Measurements from ENCODE around the gene CSNK2A1. TPM values are rescaled to one million over a fixed set of nuclear protein-coding genes. Genes with fewer than 3 reads are reported as not detected.

CSNK2A1 gene
- total RNA-seq, 1 donor from 2014 or later = 84.8 TPM

DNA sequence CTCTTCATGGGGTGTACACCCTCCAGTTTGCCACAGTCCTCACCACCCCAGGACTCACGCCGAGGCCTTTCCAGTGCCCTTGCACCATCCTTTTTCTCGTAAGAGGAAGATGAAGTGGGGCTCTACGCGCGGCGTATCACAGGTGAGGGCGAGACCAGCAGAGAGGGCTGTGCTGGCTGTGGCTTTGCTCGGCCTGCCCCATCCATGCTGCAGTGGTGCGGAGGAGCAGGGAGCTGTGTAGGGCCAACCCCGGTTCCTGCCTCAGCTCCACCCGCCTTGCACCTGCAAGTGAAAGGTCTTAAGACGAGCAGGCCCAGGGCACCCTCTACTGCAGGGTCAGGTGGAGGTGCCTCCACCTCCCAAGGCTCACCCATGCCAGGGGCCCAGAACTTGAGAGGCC lies 111.4 kb downstream of the CSNK2A1 start:
- no peak overlapping the region for H3K4me3 ChIP-seq
- no peak for DNase-seq
- H3K4me1 ChIP-seq = no peaks in the 10 kb centered on the region
- peaks cover 83% of the 10 kb centered on the region for H3K36me3 ChIP-seq
- intact Hi-C loops (cut with DNase I) = no loop called here
- no peak overlapping the region for H3K27ac ChIP-seq
- TF ChIP-seq, protein P1, sequence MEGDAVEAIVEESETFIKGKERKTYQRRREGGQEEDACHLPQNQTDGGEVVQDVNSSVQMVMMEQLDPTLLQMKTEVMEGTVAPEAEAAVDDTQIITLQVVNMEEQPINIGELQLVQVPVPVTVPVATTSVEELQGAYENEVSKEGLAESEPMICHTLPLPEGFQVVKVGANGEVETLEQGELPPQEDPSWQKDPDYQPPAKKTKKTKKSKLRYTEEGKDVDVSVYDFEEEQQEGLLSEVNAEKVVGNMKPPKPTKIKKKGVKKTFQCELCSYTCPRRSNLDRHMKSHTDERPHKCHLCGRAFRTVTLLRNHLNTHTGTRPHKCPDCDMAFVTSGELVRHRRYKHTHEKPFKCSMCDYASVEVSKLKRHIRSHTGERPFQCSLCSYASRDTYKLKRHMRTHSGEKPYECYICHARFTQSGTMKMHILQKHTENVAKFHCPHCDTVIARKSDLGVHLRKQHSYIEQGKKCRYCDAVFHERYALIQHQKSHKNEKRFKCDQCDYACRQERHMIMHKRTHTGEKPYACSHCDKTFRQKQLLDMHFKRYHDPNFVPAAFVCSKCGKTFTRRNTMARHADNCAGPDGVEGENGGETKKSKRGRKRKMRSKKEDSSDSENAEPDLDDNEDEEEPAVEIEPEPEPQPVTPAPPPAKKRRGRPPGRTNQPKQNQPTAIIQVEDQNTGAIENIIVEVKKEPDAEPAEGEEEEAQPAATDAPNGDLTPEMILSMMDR (IDR thresholded peaks at IDR 0.05) = no peak
- no peaks in the 10 kb centered on the region for H3K9me3 ChIP-seq
- no peaks in the 10 kb centered on the region for H3K27me3 ChIP-seq
- ATAC-seq = no peak

DNA sequence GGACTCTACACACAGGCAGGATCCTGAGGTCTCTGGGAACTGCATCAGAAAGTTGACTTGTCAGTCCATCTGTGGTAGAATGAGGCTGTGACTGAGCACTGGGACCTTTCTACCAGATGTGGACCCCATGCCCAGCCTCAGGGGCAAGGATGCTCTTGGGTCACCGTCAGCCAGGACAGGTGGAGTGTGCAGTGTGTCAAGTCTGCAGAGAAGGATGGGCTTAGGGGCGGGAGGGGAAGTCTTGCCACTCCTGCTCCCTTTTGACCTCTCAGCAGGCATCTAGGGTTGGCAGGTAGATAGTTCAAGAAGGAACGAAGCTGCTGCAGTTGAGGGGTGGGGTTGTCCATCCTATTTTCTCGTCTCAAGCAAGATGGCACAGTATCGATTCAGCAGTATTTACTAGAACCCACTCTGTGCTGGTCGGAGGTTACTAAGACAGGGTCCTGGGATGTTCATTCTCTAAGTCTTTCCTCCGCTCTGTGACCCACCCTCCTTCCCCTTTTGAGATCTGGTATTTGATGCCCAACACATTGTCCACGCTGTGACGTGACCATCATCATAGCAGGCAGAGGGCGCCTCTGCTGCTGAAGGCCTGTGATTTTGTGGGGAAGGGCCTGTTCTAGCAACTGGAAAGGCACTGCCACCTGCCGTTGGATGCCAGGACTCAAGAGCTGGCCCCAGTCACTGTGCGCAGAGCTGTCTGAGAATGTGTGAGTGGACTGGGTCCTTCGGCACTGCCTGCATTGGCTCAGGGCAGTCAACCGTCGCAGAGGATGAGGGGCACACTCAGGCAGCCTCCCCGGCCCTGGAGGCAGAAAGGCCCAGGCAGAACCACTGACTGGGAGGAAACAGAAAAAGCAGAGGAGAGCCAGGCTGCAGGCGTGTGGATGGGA lies 112.3 kb downstream of the CSNK2A1 start:
- intact Hi-C loops (cut with DNase I) = no loop called here
- no peaks in the 10 kb centered on the region for H3K27me3 ChIP-seq
- ATAC-seq (peak; percentile 77), DNase-seq (no peak)
- no peaks in the 10 kb centered on the region for H3K9me3 ChIP-seq
- no peaks in the 10 kb centered on the region for H3K4me1 ChIP-seq
- no peak overlapping the region for H3K4me3 ChIP-seq
- TF ChIP-seq, protein P1 (IDR thresholded peaks at IDR 0.05) = peak; percentile 52
- H3K27ac ChIP-seq = no peak overlapping the region
- peaks cover 79% of the 10 kb centered on the region for H3K36me3 ChIP-seq

DNA sequence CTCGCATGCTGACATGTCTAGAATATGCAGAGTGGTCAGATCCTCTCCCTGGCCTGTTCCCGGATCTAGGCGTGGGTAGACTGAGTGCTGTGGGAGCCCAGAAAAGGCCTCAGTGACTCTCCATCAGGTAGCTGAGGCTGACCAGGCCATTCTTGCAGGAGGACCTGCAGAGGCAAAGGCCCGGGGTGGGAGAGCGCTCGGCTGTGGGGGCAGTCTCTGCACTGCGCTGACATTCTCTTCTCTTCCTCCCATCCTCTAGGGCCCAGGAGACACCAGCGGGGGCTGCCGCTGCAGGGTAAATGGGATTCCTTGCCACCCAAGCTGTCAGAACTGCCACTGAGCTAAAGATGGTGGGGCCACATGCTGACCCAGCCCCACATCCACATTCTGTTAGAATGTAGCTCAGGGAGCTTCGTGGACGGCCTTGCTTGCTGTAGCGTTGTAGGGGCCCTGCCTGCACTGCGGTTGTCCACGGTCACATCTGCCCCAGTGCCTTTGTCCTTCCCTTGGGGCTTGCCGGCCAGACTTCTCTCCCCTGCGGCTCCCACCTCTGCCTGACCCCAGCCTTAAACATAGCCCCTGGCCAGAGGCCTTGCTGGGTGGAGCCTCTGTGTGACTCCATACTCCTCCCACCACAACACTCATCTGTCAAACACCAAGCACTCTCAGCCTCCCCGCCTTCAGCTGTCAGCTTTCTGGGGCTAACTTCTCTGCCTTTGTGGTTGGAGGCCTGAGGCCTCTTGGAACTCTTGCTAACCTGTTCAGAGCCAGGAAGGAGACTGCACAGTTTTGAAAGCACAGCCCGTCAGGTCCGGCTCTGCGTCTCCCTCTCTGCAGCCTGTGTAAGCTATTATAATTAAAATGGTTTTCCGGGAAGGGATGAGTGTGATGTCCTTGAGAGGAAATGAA lies 113.2 kb downstream of the CSNK2A1 start:
- DNase-seq (no peak), ATAC-seq (no peak)
- intact Hi-C loops (cut with DNase I) = no loop called here
- Histone ChIP-seq H3K9me3 (no peaks in the 10 kb centered on the region), H3K27ac (no peak overlapping the region), H3K4me1 (no peaks in the 10 kb centered on the region), H3K27me3 (no peaks in the 10 kb centered on the region), H3K36me3 (peaks cover 70% of the 10 kb centered on the region), H3K4me3 (no peak overlapping the region)
- TF ChIP-seq, protein P1 (IDR thresholded peaks at IDR 0.05) = no peak

DNA sequence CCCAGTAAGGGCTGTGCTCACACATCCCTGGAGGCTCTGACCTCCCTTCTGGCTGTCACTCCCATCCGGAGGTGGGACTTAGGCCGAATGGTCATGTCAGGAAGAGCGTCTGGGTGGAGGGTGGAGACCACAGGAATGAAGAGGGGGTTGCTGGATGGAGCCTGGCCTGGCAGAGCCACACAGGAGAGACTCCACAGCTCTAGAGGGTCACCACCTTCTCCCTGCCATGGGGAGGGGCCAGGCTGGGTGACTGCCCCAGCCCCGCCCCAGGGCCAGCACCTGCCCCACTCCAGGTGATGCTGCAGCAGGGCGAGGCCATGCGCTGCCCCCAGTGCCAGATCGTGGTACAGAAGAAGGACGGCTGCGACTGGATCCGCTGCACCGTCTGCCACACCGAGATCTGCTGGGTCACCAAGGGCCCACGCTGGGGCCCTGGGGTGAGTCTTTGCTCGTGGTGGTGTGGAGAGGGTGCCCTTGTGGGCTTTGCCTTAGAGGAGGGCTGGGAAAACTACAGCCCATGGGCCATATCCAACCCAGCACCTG lies 114.9 kb downstream of the CSNK2A1 start:
- DNase-seq (no peak), ATAC-seq (no peak)
- no peak overlapping the region for H3K4me3 ChIP-seq
- no peaks in the 10 kb centered on the region for H3K4me1 ChIP-seq
- TF ChIP-seq, protein P1 (IDR thresholded peaks at IDR 0.05) = no peak
- no peak overlapping the region for H3K27ac ChIP-seq
- no peaks in the 10 kb centered on the region for H3K9me3 ChIP-seq
- peaks cover 68% of the 10 kb centered on the region for H3K36me3 ChIP-seq
- intact Hi-C loops (cut with DNase I) = no loop called here
- no peaks in the 10 kb centered on the region for H3K27me3 ChIP-seq

DNA sequence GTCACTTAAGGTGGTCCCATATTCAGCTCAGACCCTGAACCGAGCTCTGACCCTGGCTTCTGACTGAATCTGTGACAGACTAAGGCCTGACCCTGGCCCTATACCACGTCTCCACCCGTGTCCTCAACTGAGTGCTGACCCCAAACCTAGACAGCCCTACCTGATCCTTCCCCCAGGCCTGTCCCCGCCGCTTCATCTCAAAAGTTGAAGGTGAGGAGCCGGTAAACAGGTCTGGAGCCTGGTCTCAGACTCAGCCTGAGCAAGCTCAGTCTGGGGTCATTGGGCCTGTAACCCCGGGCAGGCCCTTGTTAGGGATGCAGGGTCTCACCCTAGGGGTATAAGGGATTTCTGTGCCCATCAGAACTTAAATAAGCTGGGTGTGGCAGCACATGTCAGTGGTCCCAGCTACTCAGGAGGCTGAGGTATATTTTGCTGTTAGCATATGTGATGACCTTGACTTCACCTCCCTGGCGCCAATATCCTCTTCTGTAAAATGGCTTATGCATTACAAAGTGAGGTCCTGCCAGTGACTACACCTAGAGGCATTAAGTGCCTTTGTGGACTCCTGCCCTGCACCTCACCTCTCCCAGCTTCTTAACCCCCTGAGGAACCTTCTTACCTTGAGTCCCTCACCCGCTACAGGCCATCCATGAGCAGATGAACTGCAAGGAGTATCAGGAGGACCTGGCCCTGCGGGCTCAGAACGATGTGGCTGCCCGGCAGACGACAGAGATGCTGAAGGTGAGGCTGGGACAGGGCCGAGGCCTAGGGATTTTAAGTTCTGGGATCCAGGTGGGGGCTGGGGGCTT lies 115.5 kb downstream of the CSNK2A1 start:
- no peaks in the 10 kb centered on the region for H3K4me1 ChIP-seq
- H3K27me3 ChIP-seq = no peaks in the 10 kb centered on the region
- intact Hi-C loops (cut with DNase I) = no loop called here
- H3K27ac ChIP-seq = no peak overlapping the region
- TF ChIP-seq, protein P1 (IDR thresholded peaks at IDR 0.05) = no peak
- ATAC-seq (no peak), DNase-seq (no peak)
- peaks cover 75% of the 10 kb centered on the region for H3K36me3 ChIP-seq
- H3K4me3 ChIP-seq = no peak overlapping the region
- H3K9me3 ChIP-seq = no peaks in the 10 kb centered on the region
